GM23338 (cell line): ENCODE results near the gene CTDP1. TPM values are rescaled to one million over a fixed set of nuclear protein-coding genes. Genes with fewer than 3 reads are reported as not detected.

ENCODE experiments used
- ATAC-seq: fragments of 200-7000 bp; cut with Tn5 transposase; 3 replicates; pipeline ENCODE4 v1.9.1; 2020
- DNase-seq: peaks from one replicate; pipeline ENCODE4 v3.0.0-alpha.2; 2015; ENCODE audit warnings: low spot score
- H2AFZ ChIP-seq: fragments of 200-600 bp; sonication (generic); 2 replicates; pipeline ENCODE4 v1.8.0; 2016; ENCODE audit warnings: antibody characterized with exemption, mild to moderate bottlenecking, moderate library complexity
- H3F3A ChIP-seq: fragments of 200-600 bp; sonication (generic); replicated peaks from 2 replicates; pipeline ENCODE4 v1.8.0; 2017; ENCODE audit warnings: antibody characterized with exemption, mixed run types, low read depth
- H3K27ac ChIP-seq: fragments of 200-600 bp; sonication (generic); 2 replicates; pipeline ENCODE4 v1.6.1; 2016; ENCODE audit warnings: low read depth
- H3K27me3 ChIP-seq: fragments of 200-600 bp; sonication (generic); 2 replicates; pipeline ENCODE4 v1.8.0; 2016; ENCODE audit warnings: mild to moderate bottlenecking, mixed run types, moderate library complexity; ENCODE audit not compliant: insufficient read depth
- H3K36me3 ChIP-seq: fragments of 200-600 bp; sonication (generic); 2 replicates; pipeline ENCODE4 v1.8.0; 2016; ENCODE audit warnings: mild to moderate bottlenecking; ENCODE audit not compliant: insufficient read depth
- H3K4me1 ChIP-seq: fragments of 200-600 bp; sonication (generic); 2 replicates; pipeline ENCODE4 v1.8.0; 2016; ENCODE audit warnings: mild to moderate bottlenecking, moderate library complexity; ENCODE audit not compliant: insufficient read depth
- H3K4me2 ChIP-seq: fragments of 200-600 bp; sonication (generic); 2 replicates; pipeline ENCODE4 v1.7.1; 2017; ENCODE audit warnings: mixed run types
- H3K4me3 ChIP-seq: fragments of 200-600 bp; sonication (generic); 2 replicates; pipeline ENCODE4 v1.6.1; 2016; ENCODE audit warnings: mixed run types
- H3K79me2 ChIP-seq: fragments of 200-600 bp; sonication (generic); replicated peaks from 2 replicates; pipeline ENCODE4 v1.8.0; 2017; ENCODE audit warnings: mild to moderate bottlenecking; ENCODE audit not compliant: insufficient read depth
- H3K9me2 ChIP-seq: fragments of 200-600 bp; sonication (generic); 2 replicates; pipeline ENCODE4 v1.8.0; 2017; ENCODE audit not compliant: insufficient read depth
- H4K20me1 ChIP-seq: fragments of 200-600 bp; sonication (generic); replicated peaks from 2 replicates; pipeline ENCODE4 v1.8.0; 2017; ENCODE audit warnings: mild to moderate bottlenecking; ENCODE audit not compliant: insufficient read depth
- H3K27ac Mint-ChIP-seq: 2 replicates; pipeline ENCODE4 v1.8.0; 2020; ENCODE audit warnings: inconsistent platforms, mild to moderate bottlenecking, moderate library complexity, mixed read lengths
- H3K27me3 Mint-ChIP-seq: 3 replicates; pipeline ENCODE4 v1.8.0; 2022; ENCODE audit warnings: low read depth, mild to moderate bottlenecking, moderate library complexity, mixed read lengths, inconsistent platforms; ENCODE audit not compliant: insufficient read depth, poor library complexity
- H3K36me3 Mint-ChIP-seq: 3 replicates; pipeline ENCODE4 v1.8.0; 2021; ENCODE audit warnings: low read depth, mild to moderate bottlenecking, inconsistent platforms, moderate library complexity, mixed read lengths
- H3K4me1 Mint-ChIP-seq: 3 replicates; pipeline ENCODE4 v1.8.0; 2020; ENCODE audit warnings: mild to moderate bottlenecking, inconsistent platforms, mixed read lengths
- H3K4me3 Mint-ChIP-seq: 3 replicates; pipeline ENCODE4 v1.8.0; 2021; ENCODE audit warnings: moderate library complexity, mild to moderate bottlenecking, inconsistent platforms, mixed read lengths
- H3K9me3 Mint-ChIP-seq: 3 replicates; pipeline ENCODE4 v1.8.0; 2020; ENCODE audit warnings: moderate library complexity, mild to moderate bottlenecking, inconsistent platforms, mixed read lengths
- CTCF ChIP-seq, 2 experiments: fragments of 200-600 bp in 1 of 2; sonication (generic) in 1 of 2; conservative IDR thresholded peaks; 2 replicates each; pipeline versions ENCODE4 v1.5.1 to v1.6.1; 2016 to 2017; ENCODE audit warnings: antibody characterized with exemption in 2 of 2, low read depth in 2 of 2, mild to moderate bottlenecking in 2 of 2, moderate library complexity in 1 of 2
- EZH2 ChIP-seq: fragments of 200-600 bp; sonication (generic); IDR thresholded peaks from one replicate; pipeline ENCODE4 v1.8.0; 2017; ENCODE audit warnings: antibody characterized with exemption, mild to moderate bottlenecking, low read depth; ENCODE audit not compliant: unreplicated experiment
- JUNB ChIP-seq: IDR thresholded peaks from one replicate; pipeline ENCODE4 v1.6.1; 2016; ENCODE audit warnings: antibody characterized with exemption; ENCODE audit not compliant: unreplicated experiment
- POLR2AphosphoS5 ChIP-seq: IDR thresholded peaks from 2 replicates; pipeline ENCODE4 v1.6.1; 2016; ENCODE audit warnings: antibody characterized with exemption, low read depth
- REST ChIP-seq: IDR thresholded peaks from one replicate; pipeline ENCODE4 v1.6.1; 2018; ENCODE audit warnings: antibody characterized with exemption; ENCODE audit not compliant: unreplicated experiment
- STAT1 ChIP-seq: IDR thresholded peaks from one replicate; pipeline ENCODE4 v1.6.1; 2016; ENCODE audit warnings: antibody characterized with exemption; ENCODE audit not compliant: unreplicated experiment
- ZNF462 ChIP-seq: fragments of 250-450 bp; sonication (Bioruptor Pico); IDR thresholded peaks from 2 replicates; pipeline ENCODE4 v1.5.0; 2020; ENCODE audit warnings: mild to moderate bottlenecking, moderate library complexity
- polyA plus RNA-seq: library from polyadenylated mRNA; unstranded; fragments of >200 nt; fragmentation: Nextera tagmentation; extraction: Ambion mirVana; gene quantifications from 2 replicates; pipeline ENCODE4 v1.2.1, GENCODE V29; 2016
- total RNA-seq: library from RNA; depleted of rRNA; stranded (reverse); fragments of >200 nt; shearing (Covaris generic); gene quantifications from 2 replicates; pipeline ENCODE4 v1.2.3, GENCODE V29; 2014

CTDP1 gene
- total and polyA plus RNA-seq, 2 experiments from 2014 or later = 9.4 to 51.6 TPM

GRCh38 chr18:79682894-79683625 lies 3.5 kb downstream of the CTDP1 start (continued):
- TF ChIP-seq ZNF462 (CRISPR knock-in tag) (no peak), CTCF (conservative IDR thresholded peaks at IDR 0.05; ENCODE audit: low read depth in 2 of 2) (no peak), JUNB (no peak), POLR2AphosphoS5 (no peak)

GRCh38 chr18:79683626-79684282 lies 4.2 kb downstream of the CTDP1 start:
- Mint-ChIP-seq H3K9me3 (no peaks in the 10 kb centered on the region), H3K27me3 (peaks cover 9% of the 10 kb centered on the region), H3K4me3 (no peak overlapping the region), H3K27ac (no peak overlapping the region), H3K4me1 (peaks cover 15% of the 10 kb centered on the region), H3K36me3 (peaks cover 8% of the 10 kb centered on the region; the same call in 1 of the 3 replicates)
- Histone ChIP-seq H2AFZ (no peak overlapping the region), H3K27ac (no peak overlapping the region), H3K27me3 (no peaks in the 10 kb centered on the region), H3K4me1 (no peaks in the 10 kb centered on the region; the same call in 1 of the 2 replicates), H3K4me2 (no peak overlapping the region), H3F3A (no peaks in the 10 kb centered on the region), H3K4me3 (no peak overlapping the region), H3K79me2 (peaks cover 78% of the 10 kb centered on the region), H3K9me2 (no peaks in the 10 kb centered on the region), H3K36me3 (no peaks in the 10 kb centered on the region), H4K20me1 (peaks cover 30% of the 10 kb centered on the region)
- TF ChIP-seq REST (no peak), STAT1 (no peak), EZH2 (no peak), POLR2AphosphoS5 (no peak), JUNB (no peak)
- DNase-seq (no peak), ATAC-seq (no peak)
